Head of caudate nucleus (tissue), 42 donors: ENCODE results near the gene CCNY.

Experiments
- DNase-seq, 42 donors: peaks; one replicate each; pipeline versions ENCODE4 v3.0.0 to v3.0.0-alpha.2; 2020 to 2021; ENCODE audit warnings: mixed read lengths in 7 of 42
- intact Hi-C: fragments of 100-400 bp; cut with DNase I; formaldehyde crosslinking; loops from one replicate; pipeline ENCODE4 v1.15.0; 2022

The CCNY gene

DNA sequence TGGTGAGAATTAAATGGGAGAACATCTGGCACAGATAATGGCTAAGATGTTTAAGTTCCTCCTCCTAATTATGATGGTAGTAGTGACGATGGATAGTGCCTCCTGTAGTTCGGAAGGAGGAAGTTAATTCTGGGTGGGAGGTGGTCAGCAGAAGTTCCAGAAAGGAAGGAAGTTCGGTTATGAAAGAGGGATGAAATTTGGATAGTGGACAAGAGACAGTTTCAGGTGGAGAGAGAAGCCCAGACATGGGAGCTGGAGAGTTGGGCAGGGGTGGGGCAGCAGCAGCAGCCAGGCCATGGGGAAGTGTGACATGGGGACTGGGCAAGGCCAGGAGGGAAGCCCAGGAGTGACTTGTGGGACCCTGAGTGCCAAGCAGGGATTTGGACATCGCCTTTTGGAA, 99.5 kb downstream of the CCNY start:
- DNase-seq = peak in 1 of 42 donors; percentile 37
- intact Hi-C loops = no loop called here

DNA sequence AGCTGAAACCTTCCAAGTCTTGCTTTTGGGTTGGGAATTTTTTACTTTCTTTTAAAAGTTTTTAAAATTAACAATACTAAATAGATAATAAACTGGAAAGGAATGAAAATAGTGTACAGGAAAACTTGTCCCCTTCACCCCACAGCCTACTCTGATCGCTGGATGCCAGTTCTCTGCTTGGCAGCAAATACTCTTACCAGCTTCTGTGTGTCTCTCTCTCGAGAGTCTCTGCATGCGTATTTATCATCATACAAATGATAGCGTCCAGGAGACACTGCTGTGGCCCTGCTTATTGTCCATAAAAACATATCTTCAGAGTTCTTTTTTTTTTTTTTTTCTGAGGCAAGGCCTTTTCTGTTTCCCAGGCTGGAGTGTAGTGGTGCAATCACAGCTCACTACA, 101.5 kb downstream of the CCNY start:
- intact Hi-C loops = no loop called here
- no peak for DNase-seq

DNA sequence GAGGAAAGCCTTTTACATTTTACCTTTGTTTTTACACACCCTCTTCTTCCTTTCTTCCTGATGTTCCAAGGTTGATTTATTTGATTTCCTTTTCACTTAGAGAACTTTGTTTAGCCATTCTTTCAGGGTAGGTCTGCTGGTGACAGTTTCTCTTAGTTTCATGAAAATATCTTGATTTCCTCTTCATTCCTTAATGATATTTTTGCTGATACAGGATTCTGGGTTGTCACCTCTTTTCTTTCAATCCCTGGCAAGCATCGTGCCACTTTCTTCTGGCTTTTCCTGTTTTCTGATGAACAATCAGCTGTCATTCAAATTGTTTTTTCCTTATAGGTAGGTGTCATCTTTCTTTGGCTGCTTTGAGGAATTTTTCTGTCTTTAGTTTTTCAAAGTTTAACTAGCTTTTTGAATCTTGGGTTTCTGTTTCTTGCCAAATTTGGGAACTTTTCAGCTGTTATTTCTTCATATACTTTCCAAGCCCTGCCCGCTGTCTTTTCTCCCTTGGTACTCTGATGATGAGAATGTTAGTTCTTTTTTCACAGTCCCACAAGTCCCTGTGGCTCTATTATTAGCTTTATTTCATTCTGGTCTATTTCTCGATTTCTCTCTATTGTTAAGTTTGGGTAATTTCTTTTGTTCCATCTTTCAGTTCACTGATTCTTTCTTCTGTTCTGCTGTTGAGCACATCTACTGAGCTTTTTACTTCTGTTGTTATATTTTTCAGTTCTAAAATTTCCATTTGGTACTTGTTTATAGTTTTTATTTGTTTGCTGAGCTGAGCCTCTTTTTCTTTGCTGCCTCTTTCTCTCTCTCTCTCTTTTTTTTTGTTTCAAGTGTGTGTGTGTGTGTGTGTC, 102.6 kb downstream of the CCNY start:
- DNase-seq = no peak
- intact Hi-C loops = no loop called here

DNA sequence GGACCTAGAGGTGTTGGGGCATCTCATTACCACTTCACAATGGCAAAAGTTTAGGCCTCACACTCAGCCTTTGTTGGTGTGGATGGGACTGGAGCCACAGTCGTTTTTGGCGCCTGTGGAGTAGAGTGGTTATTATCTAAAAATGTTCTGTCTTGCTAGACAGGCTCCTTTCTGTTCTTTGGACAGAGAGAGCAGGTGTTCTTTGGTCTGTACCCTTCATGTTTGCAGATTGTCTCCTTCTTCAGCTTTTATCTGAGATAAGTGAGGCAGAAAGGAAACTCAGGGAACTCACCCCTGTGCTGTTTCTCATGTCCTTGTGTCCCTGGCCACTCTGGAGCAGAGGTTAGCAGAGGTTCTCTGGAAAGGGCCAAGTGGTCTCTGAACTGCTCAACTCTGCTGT, 103.7 kb downstream of the CCNY start:
- intact Hi-C loops = no loop called here
- peak in 1 of 42 donors; percentile 29 for DNase-seq

DNA sequence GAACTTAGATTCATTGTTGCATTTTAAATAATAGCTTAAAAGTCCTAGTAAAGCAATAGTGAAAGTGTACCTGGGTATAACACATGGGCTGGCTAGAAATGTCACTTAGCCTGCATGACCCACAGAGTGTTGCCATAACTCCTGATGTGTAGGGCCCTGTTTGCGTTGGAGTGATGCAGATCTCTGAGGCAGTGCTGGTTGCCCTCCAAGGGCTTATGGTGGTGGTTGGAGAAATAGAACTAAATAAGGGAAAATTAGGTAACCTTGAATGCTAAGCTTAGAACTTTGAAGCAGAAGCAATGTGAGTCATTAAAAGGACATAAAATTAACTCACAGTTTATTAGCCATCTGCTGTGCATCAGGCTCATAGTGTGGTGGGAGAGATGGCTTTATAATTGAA, 105.7 kb downstream of the CCNY start:
- peak in 1 of 42 donors; percentile 34 for DNase-seq
- intact Hi-C loops = no loop called here

DNA sequence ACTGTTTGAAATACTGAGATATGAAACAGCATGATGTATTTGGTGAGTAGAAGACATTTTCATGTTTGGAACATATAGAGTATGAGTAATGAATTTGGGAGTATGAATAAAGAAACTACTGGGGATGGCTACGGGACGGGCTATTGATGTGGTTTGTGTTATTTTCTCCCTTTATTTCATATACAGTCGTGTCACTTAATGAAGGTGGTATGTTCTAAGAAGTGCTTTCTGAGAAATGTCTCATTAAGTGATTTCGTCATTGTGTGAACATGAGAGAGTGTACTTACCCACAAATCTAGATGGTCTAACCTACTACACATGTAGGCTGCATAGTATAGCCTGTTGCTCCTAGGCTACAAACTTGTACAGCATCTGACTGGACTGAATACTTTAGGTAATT, 106.3 kb downstream of the CCNY start:
- no peak for DNase-seq
- intact Hi-C loops = no loop called here

DNA sequence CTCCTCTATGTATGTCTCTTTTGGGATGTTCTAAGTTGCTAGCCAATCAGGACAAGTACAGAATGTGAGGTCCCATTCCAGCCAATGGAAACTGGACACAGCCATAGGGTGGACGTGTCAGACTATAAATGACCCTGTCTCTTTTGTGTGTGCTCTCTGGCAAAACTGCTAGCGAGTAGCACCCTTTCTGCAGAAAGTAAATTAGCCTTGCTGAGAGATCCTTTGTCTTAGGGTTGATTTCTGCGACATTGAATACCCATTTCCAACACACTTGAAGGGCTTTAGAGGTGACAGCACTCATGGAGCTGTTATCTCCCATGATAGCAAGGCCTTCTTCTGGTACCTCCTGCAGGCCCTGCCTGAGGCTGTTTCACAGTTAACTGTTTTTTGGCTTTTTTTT, 107.5 kb downstream of the CCNY start:
- DNase-seq = no peak
- intact Hi-C loops = no loop called here

DNA sequence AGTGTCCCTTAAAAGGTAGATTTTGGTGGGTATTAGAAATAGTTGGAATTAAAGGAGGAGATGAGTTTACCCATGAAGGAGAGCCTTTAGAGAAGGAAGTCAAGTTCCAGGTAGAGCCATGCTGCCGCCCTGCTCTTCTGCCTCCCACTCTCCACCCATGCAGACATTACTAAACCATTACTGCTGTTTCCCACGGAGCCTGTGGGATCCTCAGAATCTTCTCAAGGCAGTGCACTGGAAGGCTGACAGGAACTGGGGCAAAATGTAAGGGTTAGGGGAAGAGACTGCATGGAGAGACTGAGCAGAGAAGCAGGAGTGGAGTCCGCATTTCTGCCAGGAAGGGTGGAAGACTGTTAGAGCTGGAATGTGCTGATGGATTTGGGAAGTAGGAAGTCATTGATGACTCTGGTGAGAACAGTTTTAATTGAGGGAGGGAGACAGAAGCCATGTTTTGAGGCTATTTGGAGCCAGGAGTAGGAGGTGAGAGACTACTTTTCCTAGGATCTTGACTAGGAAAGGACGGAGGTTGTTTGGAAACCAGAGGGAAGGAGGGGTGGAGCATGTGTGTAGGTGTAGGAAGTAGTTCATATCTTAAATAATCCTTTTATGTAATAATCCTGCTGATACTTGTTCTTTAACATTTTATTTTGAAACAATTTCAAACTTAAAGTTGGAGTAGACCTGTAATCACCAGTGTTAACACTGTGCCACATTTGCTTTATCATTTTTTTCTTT, 109.0 kb downstream of the CCNY start:
- intact Hi-C loops = no loop called here
- peak in 6 of 42 donors; percentile 33 to 69 (median 55) for DNase-seq

DNA sequence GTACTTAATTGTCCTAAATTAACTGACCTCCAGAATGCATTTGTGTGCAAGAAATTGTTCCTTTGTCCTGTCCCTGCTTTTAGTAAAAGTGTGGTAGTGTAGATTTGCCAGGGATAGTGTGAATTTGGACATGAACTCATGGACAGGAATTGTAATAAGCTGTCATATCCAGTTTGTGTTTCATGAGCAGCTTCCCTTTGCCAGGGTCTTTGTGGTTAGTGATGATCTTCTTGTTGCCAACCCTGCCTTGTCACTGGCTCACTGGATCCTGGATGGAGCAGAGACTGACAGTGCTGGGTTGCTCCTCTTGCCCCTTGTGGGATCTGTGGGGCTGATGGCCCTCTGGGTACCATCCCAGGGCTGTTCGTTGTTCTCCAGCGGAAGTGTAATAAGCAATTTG, 110.1 kb downstream of the CCNY start:
- intact Hi-C loops = no loop called here
- peak in 3 of 42 donors; percentile 6 to 34 (median 15) for DNase-seq

DNA sequence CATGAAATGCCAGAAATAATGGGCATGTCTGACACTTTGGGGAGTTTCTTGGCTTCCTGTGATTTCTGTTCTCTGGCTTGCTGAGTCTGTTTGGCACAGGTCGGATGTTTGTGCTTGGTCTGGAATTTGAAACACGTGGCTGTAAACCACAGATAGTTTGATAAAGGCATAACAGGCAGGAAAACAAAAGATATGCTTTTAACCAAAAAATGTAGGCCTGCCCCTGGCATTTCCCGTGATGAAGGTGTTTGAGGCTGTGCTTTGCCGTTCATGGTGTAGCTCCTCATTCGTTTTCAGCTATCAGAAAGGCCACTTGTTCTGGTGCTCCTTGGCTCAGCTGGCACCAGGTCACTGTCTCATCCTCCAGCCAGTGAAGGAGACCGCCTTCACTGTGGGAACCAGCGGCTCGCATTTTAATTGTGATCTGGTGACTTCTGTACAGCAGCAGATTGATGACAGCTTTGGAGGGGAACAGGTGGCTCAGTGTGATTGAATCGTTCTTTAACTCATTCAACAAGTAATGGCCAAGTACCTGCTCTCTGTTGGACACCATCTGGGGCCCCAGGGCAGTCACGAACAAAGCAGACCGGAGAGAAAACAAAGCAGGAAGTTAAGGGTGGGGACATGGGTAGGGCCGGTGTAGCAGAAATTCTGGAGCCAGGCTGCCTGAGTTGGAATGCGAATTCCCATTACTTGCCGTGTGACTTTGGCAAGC, 111.5 kb downstream of the CCNY start:
- intact Hi-C loops = no loop called here
- peak in 2 of 42 donors; percentile 35 to 39 for DNase-seq

DNA sequence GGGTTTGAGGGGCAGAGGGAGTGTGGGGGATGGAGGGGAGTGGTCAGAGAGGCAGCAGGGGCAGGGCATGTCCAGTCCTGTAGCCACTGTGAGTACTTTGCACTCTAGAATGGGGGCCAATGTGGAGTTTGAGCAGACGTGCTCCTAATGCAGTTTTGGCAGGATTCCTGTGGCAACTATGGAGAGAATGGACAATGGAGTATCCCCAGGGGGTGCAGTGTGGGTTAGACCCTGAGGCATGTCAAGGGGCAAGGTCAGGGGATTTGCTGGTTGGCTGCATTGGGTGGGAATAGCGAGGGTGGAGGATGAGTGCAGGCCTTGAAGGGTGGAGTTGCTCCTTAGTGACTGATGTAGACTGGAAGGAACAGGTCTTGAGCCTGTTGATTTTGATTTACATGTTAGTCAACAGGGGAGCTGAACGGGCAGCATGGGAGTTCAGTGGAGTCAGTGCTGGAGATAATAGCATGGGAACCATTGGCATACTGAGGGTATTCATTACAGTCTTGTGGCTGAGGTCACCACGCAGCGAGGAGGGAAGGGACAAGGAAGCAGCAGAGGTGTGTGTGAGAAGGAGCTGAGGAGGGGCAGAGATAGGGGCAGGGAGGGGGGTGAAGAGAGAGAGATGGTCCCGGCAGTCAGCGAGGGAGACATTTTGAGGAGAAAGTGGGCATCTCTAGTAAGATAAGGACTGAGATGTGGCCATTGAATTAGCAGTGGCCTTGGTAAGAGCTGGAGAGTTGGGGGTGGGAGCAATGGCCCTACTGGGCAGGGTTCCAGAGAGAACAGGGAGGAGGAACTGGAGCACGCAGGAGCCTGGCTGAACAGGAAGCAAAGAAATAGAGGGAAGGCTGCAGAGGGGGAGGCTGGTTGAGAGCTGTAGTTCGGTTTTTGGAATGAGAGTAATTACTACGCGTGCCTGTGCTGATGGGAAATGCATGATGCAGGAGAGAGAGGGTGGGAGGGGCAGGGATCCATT, 112.7 kb downstream of the CCNY start:
- peak in 22 of 42 donors; percentile 23 to 77 (median 58) for DNase-seq
- intact Hi-C loops = no loop called here

DNA sequence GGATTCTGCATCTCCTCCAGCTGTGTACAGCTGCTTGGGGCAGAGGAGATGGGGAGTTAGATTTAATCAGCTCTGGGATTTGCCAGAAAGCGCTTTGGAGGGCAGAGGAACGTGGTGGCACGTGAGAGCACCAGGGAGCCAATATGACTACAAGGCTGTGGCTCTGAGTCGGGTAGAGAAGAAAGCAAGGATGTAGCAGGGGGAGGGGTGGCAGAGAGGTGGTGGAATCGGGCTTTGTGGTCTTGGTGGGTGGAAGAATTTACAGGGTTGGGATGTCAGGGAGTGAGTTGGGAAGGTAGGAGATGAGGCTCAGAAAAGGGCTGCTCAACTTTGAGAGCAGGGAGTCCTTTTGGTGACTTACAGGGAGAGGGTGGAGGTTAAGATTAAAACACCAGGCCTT, 113.6 kb downstream of the CCNY start:
- intact Hi-C loops = no loop called here
- peak in 2 of 42 donors; percentile 39 to 40 for DNase-seq

DNA sequence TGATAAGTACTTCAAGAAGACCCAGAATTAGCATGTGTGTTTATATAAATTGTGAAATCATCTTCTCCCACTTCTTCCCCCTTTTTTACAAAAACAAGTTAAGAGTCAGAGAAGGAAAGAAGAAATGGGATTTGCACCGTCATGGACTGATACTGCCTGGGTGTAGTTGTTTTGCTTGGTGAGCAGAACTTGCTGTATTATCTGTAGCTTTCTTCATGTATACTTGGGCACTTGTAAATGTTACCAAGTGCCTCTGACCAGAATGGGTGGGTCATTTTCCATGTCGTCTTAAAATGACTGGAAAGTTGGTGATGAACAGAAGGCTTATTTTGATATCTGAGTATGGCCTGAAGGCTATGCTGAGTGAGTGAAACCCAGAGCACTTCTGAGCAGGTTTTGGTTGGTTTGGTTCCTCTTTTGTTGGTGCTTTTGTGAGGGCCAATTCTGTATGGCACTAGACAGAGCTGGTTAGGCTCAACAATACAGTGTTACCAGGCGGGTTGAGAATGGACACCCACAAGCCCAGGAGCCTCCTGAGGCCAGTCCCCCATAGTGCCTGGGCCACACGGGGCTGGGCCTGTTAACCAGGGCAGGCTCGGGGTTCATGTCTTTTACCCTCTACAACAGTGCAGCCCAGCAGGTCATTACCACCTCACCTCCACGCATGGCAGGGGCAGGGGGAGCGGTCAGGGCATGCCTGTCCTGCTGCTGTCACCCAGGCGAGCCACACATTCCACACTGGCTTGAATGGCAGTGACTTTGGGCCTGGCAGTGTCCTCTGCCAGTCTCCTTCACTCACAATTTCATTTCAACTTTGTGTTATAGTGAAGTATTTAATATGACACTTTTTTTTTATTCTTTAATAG, 115.1 kb downstream of the CCNY start:
- intact Hi-C loops = no loop called here
- DNase-seq = peak in 1 of 42 donors; percentile 37

DNA sequence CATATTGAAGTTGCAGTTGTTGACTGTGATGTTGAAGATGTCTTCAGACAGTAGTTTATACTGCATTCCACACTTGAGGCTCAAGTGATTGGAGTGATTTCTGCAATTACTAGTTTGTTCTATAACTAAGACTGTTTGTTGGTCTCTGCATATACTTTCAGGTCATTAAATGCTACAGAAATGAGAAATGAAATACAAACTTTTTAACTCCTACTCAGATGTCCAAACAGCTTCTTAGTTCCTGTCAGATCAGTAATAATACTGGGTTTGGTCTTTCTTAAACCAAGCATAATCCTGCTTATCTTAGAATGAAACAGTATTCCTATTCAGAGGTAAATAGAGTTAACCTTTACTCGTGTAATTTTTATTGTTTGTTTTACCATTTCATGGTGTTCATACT, 115.9 kb downstream of the CCNY start:
- DNase-seq = no peak
- intact Hi-C loops = no loop called here

DNA sequence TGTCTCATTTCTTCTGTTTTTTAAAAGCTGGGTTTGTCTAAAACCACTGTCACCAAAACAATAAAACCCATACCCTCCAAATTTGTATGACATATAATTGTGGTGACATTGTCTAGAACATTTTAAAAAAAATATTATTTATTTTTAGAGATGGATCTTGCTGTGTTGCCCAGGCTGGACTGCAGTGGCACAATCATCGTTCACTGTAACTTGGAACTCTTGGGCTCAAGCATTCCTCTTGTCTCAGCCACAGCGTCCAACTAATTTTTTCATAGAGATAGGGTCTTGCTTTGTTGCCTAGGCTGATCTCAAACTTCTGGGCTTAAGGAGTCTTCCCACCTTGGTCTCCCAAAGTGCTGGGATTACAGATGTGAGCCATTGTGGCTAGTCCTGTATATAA, 116.5 kb downstream of the CCNY start:
- intact Hi-C loops = no loop called here
- no peak for DNase-seq

DNA sequence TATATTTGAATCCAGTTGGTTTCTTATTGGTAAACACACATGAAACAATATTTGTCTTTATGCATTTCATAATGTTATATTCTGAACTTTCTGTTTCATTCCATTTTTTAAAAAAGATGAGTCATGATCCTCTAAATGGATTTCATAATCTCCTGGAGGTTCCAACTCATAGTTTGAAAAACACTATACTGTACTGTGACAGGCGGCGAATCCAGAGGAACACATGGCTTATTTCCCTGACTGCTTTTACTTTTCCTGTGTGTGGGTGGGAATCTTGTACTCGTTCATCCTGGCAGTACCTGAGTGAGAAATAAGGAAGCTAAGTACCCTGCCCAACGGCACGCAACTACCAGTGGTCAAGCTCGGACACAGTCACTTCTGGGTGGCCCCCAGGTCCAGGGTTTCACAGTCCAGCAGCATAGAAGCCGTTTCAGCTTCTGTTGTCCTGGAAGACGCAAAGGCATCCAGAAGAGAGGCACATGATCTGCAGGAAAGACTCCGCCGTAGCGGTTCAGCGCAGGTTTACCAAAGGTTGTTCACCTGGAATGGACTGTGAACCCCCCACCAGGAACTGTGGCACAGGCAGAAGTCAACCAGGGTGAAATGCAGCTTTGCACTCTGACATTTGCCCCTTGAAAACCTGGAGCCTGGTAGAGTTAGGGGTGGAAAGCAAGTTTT, 117.7 kb downstream of the CCNY start:
- DNase-seq = peak in 14 of 42 donors; percentile 33 to 74 (median 58)
- intact Hi-C loops = no loop called here

DNA sequence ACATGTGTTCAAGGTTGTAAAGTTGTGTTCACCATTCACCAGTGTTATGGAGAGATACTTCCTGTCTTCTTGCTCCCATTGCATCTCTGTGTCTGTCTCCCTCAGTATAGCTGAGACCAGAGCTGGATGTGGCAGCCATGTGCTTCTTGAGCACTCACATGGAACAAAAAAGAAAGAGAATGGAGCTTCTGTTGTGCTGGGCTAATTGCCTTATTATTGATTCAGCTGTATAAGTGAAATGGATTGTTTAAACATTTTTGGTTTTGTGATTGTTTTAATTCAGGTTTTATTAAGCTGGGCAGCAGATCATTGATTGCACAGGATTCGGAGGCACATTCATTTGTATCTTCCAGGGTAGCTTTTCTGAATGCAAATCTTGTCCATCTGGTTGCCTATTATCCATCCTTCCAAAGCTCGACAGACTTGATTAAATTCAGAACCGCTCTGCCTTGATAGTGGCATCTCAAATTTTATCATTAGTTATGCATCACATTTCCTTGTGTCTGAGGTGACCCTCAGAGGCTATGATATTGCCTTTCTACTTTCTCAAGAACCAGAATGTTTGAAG, 119.9 kb downstream of the CCNY start:
- intact Hi-C loops = no loop called here
- DNase-seq = peak in 2 of 42 donors; percentile 20 to 46
